PC-3 (cell line): ENCODE results near the gene TCEA2.

Experiments
- CTCF ChIP-seq: fragments of 300-600 bp; sonication (generic); conservative IDR thresholded peaks from 2 replicates; pipeline ENCODE4 v1.5.1; 2017; ENCODE audit warnings: antibody characterized with exemption, low read depth, mild to moderate bottlenecking, low read length
- EZH2 ChIP-seq: fragments of 300-600 bp; sonication (generic); IDR thresholded peaks from one replicate; pipeline ENCODE4 v1.6.1; 2017; ENCODE audit warnings: antibody characterized with exemption, mild to moderate bottlenecking, low read length; ENCODE audit not compliant: unreplicated experiment

GRCh38 chr20:64065062-64065973, 2.3 kb downstream of the TCEA2 start:
- no peak for TF ChIP-seq CTCF
- no peak for TF ChIP-seq EZH2
